Measurements from ENCODE around the gene FLYWCH1.

DNA sequence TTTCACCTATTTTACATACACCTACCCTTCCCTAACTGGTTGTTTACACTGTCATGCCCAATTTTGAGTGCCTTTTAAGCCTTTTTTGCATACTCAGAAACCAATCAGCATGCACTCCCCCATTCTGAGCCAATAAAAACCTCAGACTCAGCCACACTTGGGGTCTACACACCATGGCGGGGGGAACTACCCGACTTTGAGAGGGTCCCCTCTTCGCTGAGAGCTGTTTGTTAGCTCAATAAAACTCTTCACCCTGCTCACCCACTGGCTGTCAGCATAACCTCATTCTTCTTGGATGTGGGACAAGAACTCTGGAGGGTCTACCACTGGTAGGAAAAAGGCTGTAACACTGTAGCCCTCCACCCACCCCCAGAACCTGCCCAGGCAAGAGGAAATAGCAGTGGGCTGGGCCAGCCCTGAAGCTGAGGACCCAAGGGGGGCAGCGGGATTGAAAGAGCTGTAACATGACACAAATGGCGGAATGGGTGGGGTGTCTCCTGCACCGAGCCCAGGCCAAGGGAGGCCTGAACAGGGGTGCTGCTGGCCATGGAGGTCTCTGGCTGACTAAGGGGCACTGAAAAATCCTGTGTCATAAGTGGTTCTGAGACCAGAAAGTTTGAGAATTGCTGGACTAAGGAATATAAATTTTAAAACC lies 31.8 kb upstream of the FLYWCH1 start:
- TF ChIP-seq, protein P1, sequence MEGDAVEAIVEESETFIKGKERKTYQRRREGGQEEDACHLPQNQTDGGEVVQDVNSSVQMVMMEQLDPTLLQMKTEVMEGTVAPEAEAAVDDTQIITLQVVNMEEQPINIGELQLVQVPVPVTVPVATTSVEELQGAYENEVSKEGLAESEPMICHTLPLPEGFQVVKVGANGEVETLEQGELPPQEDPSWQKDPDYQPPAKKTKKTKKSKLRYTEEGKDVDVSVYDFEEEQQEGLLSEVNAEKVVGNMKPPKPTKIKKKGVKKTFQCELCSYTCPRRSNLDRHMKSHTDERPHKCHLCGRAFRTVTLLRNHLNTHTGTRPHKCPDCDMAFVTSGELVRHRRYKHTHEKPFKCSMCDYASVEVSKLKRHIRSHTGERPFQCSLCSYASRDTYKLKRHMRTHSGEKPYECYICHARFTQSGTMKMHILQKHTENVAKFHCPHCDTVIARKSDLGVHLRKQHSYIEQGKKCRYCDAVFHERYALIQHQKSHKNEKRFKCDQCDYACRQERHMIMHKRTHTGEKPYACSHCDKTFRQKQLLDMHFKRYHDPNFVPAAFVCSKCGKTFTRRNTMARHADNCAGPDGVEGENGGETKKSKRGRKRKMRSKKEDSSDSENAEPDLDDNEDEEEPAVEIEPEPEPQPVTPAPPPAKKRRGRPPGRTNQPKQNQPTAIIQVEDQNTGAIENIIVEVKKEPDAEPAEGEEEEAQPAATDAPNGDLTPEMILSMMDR (IDR thresholded peaks at IDR 0.05; ENCODE audit: extremely low read depth in 1 of 2, insufficient read depth in 1 of 2, low read depth in 1 of 2, low read length in 2 of 2): no peak
- no peak for TF ChIP-seq MAX (IDR thresholded peaks at IDR 0.05; ENCODE audit: insufficient read depth, insufficient read length)
- no peak for TF ChIP-seq POLR2A (IDR thresholded peaks at IDR 0.05; ENCODE audit: low read depth, low read length)
- no peak for TF ChIP-seq EZH2 (IDR thresholded peaks at IDR 0.05; ENCODE audit: borderline replicate concordance, low read depth, low read length, severe bottlenecking)
- no peak for TF ChIP-seq JUN (IDR thresholded peaks at IDR 0.05; ENCODE audit: borderline replicate concordance, insufficient read depth, insufficient read length, low read depth)
- no peak for TF ChIP-seq POLR2AphosphoS5 (IDR thresholded peaks at IDR 0.05; ENCODE audit: insufficient read depth, low read depth, low read length)

Measured in endothelial cell of umbilical vein (primary cell).